ENCODE measurements around the gene IL31RA. TPM values are rescaled to one million over a fixed set of nuclear protein-coding genes. Genes with fewer than 3 reads are reported as not detected.
"Not testable (repeated sequence)": the region's sequence is repeated elsewhere in the genome, so short reads cannot be mapped to it uniquely, and the experiment has no call there.

The IL31RA gene
- total RNA-seq, 1 donor from 2014 or later: not detected

DNA sequence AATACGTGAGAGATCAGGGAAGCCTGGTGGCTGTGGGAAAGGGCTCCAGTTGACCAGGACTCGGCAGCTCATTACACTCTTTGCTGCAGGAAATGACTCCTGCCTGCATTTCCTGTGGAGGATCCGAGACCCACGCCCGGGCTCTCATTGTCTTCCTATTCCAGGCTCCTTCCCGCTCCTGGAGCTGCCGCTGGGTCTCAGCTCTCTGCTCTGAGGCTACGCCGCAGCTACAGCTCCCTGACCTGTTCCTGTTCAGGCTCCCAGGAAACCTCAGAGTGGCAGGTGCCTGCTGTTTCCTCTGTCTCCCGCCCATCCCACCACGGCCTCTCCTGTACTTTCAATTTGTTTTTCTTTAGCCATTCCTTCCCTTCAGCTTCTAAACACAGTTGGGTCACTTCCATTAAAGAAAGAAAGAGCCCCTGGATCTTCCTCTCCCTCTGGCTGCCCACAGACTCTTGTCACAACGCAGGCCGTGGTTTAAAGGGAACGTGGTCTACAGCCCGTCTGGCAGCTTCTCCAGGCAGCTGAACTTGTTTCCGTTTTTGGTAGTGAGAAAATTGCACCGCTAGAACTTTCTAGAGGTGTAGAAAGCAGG lies 72.1 kb downstream of the IL31RA start:
- FAIRE-seq (no peak), DNase-seq (ENCODE audit: low spot score in 2 of 2) (peak in 1 of 2 donors; percentile 6)

- FAIRE-seq: no peak
These were observed 72.8 kb downstream of the IL31RA start for GRCh38 chr5:55923865-55924500.

GRCh38 chr5:55924744-55925143 lies 73.6 kb downstream of the IL31RA start:
- DNase-seq (ENCODE audit: low spot score in 2 of 2) (no peak), FAIRE-seq (no peak)

More at GRCh38 chr5:55923865-55924500, 72.8 kb downstream of the IL31RA start:
- DNase-seq (ENCODE audit: low spot score in 2 of 2): peak in 1 of 2 donors; percentile 5

GRCh38 chr5:55925181-55925580 lies 74.0 kb downstream of the IL31RA start:
- FAIRE-seq (no peak), DNase-seq (ENCODE audit: low spot score in 2 of 2) (no peak)

- FAIRE-seq: no peak
- DNase-seq (ENCODE audit: low spot score in 2 of 2): no peak
These were observed 74.6 kb downstream of the IL31RA start for GRCh38 chr5:55925712-55926111.

- DNase-seq (ENCODE audit: low spot score in 2 of 2): no peak
- FAIRE-seq: no peak
These were observed 75.3 kb downstream of the IL31RA start for GRCh38 chr5:55926476-55926875.

GRCh38 chr5:55927861-55928655 lies 76.9 kb downstream of the IL31RA start:
- FAIRE-seq: no peak
- no peak for DNase-seq (ENCODE audit: low spot score in 2 of 2)

DNA sequence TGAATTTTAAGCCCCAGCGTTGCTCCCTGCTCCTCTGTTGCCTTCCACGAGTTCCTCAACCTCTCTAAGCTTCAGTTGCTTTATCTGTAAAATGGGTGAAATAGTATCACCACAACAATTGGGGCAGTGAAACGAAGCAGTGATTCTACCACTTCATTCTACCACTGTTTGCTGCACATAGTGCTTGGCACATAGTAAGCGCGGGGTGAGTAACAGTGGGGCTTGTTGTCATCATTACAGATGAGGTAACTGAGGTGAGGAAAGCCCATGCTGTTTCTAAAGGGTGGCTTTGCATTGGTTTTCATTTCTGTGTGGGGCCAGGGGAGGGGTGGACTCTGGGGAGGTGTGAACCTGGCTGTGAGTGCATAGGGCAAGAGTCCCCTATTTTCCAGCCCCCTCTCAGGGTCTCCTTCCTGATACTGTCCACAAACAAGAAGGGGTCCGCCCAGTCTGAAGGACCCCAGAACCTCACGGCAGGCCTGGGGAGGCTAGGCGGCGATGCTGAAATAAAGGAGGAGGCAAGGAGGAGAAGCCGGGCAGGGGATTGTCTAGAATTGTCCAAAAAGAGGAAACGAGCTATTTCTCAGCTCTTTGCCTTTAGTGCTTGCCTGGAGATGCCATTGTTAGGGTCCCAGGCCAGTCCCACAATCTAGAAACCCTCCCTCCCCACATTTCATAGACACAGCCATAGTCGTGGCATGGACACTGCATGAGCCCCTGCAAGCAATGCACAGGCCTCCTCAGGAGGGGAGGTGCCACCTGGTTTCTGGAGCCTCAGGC lies 78.1 kb downstream of the IL31RA start:
- no peak for DNase-seq (ENCODE audit: low spot score in 2 of 2)
- FAIRE-seq: no peak

DNA sequence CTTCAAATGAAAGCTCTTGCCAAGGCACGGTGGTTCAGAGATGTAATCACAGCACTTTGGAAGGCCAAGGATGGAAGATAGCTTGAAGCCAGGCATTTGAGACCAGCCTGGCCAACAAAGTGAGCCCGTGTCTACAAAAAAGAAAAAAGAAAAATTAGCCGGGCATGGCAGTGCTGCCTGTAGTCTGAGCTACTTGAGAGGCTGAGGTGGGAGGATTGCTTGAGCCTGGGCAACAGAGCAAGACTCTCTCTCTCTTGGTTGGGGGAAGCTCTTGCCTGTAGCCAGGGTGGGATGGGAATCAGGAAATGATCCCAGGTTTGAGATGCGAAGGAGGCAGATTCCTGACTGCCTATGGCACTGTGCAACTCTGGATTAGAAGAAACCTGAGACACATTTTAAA lies 81.5 kb downstream of the IL31RA start:
- DNase-seq (ENCODE audit: low spot score in 2 of 2): no peak
- FAIRE-seq: no peak

GRCh38 chr5:55933377-55934114 lies 82.4 kb downstream of the IL31RA start:
- DNase-seq (ENCODE audit: low spot score in 2 of 2): no peak
- no peak for FAIRE-seq

DNA sequence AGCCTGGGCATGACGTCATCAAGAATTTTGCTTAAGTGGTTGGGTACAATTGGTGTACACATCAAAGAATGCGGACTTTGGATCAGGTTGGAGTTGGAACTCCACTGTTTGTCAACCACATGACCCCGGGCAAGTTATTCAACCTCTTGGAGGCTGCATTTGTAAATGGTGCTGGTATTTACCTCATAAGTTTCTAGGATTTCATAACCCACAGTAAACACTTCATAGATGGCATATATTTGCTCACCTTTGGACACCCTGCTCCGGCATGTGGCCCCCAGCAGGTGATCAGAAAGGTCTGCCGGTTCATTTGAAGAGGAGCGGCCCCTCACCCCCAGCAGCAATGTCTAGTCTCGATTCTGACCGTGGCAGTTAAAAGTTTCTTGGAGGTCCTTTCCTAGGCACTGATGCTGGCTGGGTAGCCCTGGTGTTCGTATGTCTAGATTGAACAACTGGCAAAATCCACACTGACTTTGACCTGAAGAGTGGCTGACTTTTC lies 83.0 kb downstream of the IL31RA start:
- DNase-seq (ENCODE audit: low spot score in 2 of 2) (no peak), FAIRE-seq (no peak)

GRCh38 chr5:55934720-55935119 lies 83.6 kb downstream of the IL31RA start:
- FAIRE-seq (no peak), DNase-seq (ENCODE audit: low spot score in 2 of 2) (no peak)

- DNase-seq (ENCODE audit: low spot score in 2 of 2) (no peak), FAIRE-seq (no peak)
These were observed 84.2 kb downstream of the IL31RA start for GRCh38 chr5:55935371-55935770.

- DNase-seq (ENCODE audit: low spot score in 2 of 2) (peak; percentile 53 to 64), FAIRE-seq (peak; percentile 76)
These were observed 85.0 kb downstream of the IL31RA start for GRCh38 chr5:55936100-55936693.

- not testable (repeated sequence) for DNase-seq (ENCODE audit: low spot score in 2 of 2)
- FAIRE-seq: peak; percentile 52
These were observed 86.4 kb downstream of the IL31RA start for GRCh38 chr5:55937598-55937997.

DNA sequence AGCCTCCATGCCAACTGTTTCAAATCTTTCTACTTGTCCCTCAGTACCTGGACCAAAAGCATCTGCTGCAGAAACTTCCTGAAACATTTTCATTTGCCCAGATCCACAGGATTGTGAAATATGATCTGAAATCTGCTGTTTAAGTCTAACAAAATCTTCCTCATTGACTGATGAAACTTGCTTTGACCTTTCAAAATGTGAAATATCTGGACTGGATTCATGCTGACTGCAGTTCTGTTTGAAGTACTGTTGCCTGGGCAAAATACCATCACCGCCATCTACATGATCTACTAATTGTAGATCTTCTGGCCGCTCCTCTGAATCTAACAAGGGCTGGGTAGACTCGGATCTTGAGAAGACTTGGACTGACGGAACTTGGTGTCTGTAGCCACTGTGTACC lies 90.0 kb downstream of the IL31RA start:
- not testable (repeated sequence) for FAIRE-seq; DNase-seq (ENCODE audit: low spot score in 2 of 2)

GRCh38 chr5:55959208-55959607 lies 108.1 kb downstream of the IL31RA start:
- DNase-seq (ENCODE audit: low spot score in 2 of 2) (no peak), FAIRE-seq (no peak)

GRCh38 chr5:55960779-55961178 lies 109.6 kb downstream of the IL31RA start:
- no peak for FAIRE-seq
- no peak for DNase-seq (ENCODE audit: low spot score in 2 of 2)

DNA sequence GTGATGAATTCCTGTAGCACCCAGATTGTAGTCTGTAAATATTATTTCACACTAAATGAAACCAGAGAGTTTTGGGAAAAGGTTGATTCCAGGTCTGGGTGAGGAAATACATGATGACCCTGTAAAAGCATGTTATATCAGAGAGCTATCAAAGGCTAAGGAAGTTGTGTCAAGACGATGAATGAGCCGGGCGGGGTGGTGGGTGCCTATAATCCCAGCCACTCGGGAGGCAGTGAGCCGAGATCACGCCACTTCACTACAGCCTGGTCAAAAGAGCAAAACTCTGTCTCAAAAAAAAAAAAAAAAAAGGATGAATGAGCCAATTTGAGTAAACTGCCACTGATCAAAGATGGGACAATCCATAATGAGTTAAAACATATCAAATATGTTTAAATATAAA lies 114.4 kb downstream of the IL31RA start:
- no peak for DNase-seq (ENCODE audit: low spot score in 2 of 2)
- FAIRE-seq: no peak

All from frontal cortex (tissue), 4 donors.